Stimulated activated CD8-positive, alpha-beta memory T cell treated with anti-CD3 and anti-CD28 coated beads, Interleukin-12 subunit alpha, Interleukin-12 subunit beta, amount 100 ng/mL, for 4 hours (primary cell): ENCODE data around the gene CNTD1.

ENCODE experiments used
- DNase-seq: peaks from one replicate; pipeline ENCODE4 v3.0.0-alpha.2; 2020; ENCODE audit warnings: low read depth

The CNTD1 gene

GRCh38 chr17:42779936-42780850, 18.5 kb upstream of the CNTD1 start, which contains the start of gene WNK4:
TSS of gene WNK4 (plus strand) at chr17:42780610. CDS start at chr17:42780699, 89 bp downstream.
- no peak for DNase-seq

- DNase-seq, result no peak
These were observed 17.6 kb upstream of the CNTD1 start for GRCh38 chr17:42780851-42781638.

GRCh38 chr17:42781639-42782165, 17.0 kb upstream of the CNTD1 start:
- DNase-seq, result no peak

GRCh38 chr17:42782166-42783061, 16.2 kb upstream of the CNTD1 start:
- DNase-seq, result no peak

- no peak for DNase-seq
These were observed 15.4 kb upstream of the CNTD1 start for GRCh38 chr17:42783062-42783790.

GRCh38 chr17:42783791-42784138, 14.9 kb upstream of the CNTD1 start:
- DNase-seq, result no peak

GRCh38 chr17:42784409-42784808, 14.3 kb upstream of the CNTD1 start:
- DNase-seq, result no peak

- peak; percentile 27 for DNase-seq
These were observed 13.7 kb upstream of the CNTD1 start for GRCh38 chr17:42784811-42785592.

GRCh38 chr17:42787266-42787665, 11.4 kb upstream of the CNTD1 start:
- no peak for DNase-seq

GRCh38 chr17:42791948-42792347, 6.7 kb upstream of the CNTD1 start:
- DNase-seq, result no peak

GRCh38 chr17:42792545-42792944, 6.1 kb upstream of the CNTD1 start:
- no peak for DNase-seq

- no peak for DNase-seq
These were observed 3.6 kb upstream of the CNTD1 start for GRCh38 chr17:42795061-42795460.

- no peak for DNase-seq
These were observed 3.2 kb upstream of the CNTD1 start for GRCh38 chr17:42795465-42795864.

- no peak for DNase-seq
These were observed 2.4 kb upstream of the CNTD1 start for GRCh38 chr17:42796066-42796758.

- DNase-seq, result no peak
These were observed 1.3 kb upstream of the CNTD1 start for GRCh38 chr17:42797067-42798007.

GRCh38 chr17:42798011-42798382, 664 bp upstream of the CNTD1 start:
- DNase-seq, result no peak

- no peak for DNase-seq
These were observed 4.6 kb downstream of the CNTD1 start for GRCh38 chr17:42803074-42803883.

GRCh38 chr17:42804918-42805367, 6.3 kb downstream of the CNTD1 start:
- DNase-seq, result no peak
